Peyer's patch (tissue), 4 donors: ENCODE data around the gene RNF145. TPM values are rescaled to one million over a fixed set of nuclear protein-coding genes. Genes with fewer than 3 reads are reported as not detected.

Experiments used
- DNase-seq, 3 donors: peaks; one replicate each; pipeline ENCODE4 v3.0.0-alpha.2; 2017 to 2019
- H3K27ac ChIP-seq, 4 donors: fragments of 200-600 bp; sonication (generic); one replicate each; pipeline ENCODE4 v1.5.1; 2016 to 2019
- H3K27me3 ChIP-seq, 2 donors: fragments of 200-600 bp; sonication (generic); one replicate each; pipeline ENCODE4 v1.5.1; 2019
- H3K36me3 ChIP-seq, 3 donors: fragments of 200-600 bp; sonication (generic); one replicate each; pipeline ENCODE4 v1.5.1; 2016 to 2019
- H3K4me1 ChIP-seq, 4 donors: fragments of 200-600 bp; sonication (generic); one replicate each; pipeline ENCODE4 v1.5.1; 2016 to 2019
- H3K4me3 ChIP-seq, 4 donors: fragments of 200-600 bp; sonication (generic); 1 replicate in 3 of 4; 2 replicates in 1 of 4; pipeline ENCODE4 v1.5.1; 2016 to 2019; ENCODE audit warnings: mild to moderate bottlenecking in 1 of 4
- H3K9me3 ChIP-seq, 4 donors: fragments of 200-600 bp; sonication (generic); one replicate each; pipeline ENCODE4 v1.5.1; 2016 to 2019; ENCODE audit warnings: mild to moderate bottlenecking in 1 of 4
- POLR2A ChIP-seq, 2 donors: fragments of 450-650 bp; IDR thresholded peaks; one replicate each; pipeline ENCODE4 v1.5.1; 2017; ENCODE audit warnings: antibody characterized with exemption in 2 of 2, mild to moderate bottlenecking in 2 of 2, moderate library complexity in 2 of 2
- total RNA-seq, 4 donors: library from RNA; depleted of rRNA; stranded (reverse); fragments of >200 nt; gene quantifications; one replicate each; pipeline ENCODE4 v1.1.0, GENCODE V29; 2016
- TF ChIP-seq, protein P1 (sequence below), 6 experiments: fragments of 450-650 bp in 4 of 6; fragments of 200-600 bp in 2 of 6; sonication (generic) in 1 of 6; IDR thresholded peaks; one replicate each; pipeline ENCODE4 v1.5.1; 2017 to 2019; ENCODE audit warnings: antibody characterized with exemption in 6 of 6, mild to moderate bottlenecking in 3 of 6, moderate library complexity in 1 of 6

The RNF145 gene
- total RNA-seq, 4 donors from 2014 or later, result 12.1 to 85.8 (median 23.6) TPM

DNA sequence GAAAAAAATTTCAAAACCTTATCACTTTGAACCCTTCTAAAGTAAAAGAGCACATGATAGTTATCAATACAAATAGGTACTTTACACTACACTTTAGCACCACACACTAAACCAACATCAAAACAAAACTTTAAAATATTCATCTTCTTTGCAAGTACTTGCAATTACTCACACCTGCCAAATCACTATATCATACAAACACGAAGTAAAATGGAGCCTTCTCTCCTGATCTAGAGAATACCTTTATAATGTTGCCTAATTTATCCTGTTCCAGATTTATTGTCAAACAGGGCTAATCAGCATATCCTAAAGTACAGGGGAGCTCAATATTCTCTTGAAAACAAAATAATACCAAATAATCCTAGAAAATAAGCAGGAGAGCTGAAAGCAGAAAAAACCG is 3.0 kb downstream of the RNF145 start:
- Histone ChIP-seq H3K4me3 (peak overlapping the region in 2 of 4 donors; percentile 12 to 90), H3K4me1 (peaks cover 0 to 44% (median 2%) of the 10 kb centered on the region in 4 donors), H3K27me3 (no peaks in the 10 kb centered on the region), H3K9me3 (no peaks in the 10 kb centered on the region), H3K27ac (peak overlapping the region in 3 of 4 donors; percentile 96 to 99 (median 96)), H3K36me3 (no peaks in the 10 kb centered on the region)
- no peak for TF ChIP-seq POLR2A (IDR thresholded peaks at IDR 0.05)
- TF ChIP-seq, protein P1, sequence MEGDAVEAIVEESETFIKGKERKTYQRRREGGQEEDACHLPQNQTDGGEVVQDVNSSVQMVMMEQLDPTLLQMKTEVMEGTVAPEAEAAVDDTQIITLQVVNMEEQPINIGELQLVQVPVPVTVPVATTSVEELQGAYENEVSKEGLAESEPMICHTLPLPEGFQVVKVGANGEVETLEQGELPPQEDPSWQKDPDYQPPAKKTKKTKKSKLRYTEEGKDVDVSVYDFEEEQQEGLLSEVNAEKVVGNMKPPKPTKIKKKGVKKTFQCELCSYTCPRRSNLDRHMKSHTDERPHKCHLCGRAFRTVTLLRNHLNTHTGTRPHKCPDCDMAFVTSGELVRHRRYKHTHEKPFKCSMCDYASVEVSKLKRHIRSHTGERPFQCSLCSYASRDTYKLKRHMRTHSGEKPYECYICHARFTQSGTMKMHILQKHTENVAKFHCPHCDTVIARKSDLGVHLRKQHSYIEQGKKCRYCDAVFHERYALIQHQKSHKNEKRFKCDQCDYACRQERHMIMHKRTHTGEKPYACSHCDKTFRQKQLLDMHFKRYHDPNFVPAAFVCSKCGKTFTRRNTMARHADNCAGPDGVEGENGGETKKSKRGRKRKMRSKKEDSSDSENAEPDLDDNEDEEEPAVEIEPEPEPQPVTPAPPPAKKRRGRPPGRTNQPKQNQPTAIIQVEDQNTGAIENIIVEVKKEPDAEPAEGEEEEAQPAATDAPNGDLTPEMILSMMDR (IDR thresholded peaks at IDR 0.05), result no peak
- no peak for DNase-seq

DNA sequence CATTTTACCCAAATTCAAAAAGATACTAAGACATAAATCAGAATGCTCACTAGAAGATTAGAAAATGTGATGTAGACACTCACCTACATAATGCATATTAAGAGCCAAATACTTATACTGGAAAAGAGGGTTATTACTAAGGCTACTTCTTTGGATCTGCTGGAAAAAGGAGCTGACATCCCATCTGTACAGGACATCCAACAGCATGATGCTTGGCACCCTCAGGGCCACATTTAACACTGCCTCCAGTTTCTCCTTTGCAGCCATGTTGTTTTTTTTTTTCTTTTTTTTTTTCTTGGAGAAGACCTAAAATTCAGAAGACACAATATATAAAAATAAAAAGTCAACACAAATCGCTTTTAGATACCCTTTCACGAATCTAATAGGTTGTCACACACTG is 6.0 kb downstream of the RNF145 start:
- Histone ChIP-seq H3K4me1 (peaks cover 0 to 28% (median 9%) of the 10 kb centered on the region in 4 donors), H3K36me3 (peaks cover 0 to 3% (median 0%) of the 10 kb centered on the region in 3 donors), H3K27me3 (no peaks in the 10 kb centered on the region), H3K4me3 (no peak overlapping the region), H3K27ac (no peak overlapping the region), H3K9me3 (no peaks in the 10 kb centered on the region)
- TF ChIP-seq, protein P1 (IDR thresholded peaks at IDR 0.05), result no peak
- TF ChIP-seq POLR2A (IDR thresholded peaks at IDR 0.05), result no peak
- no peak for DNase-seq

DNA sequence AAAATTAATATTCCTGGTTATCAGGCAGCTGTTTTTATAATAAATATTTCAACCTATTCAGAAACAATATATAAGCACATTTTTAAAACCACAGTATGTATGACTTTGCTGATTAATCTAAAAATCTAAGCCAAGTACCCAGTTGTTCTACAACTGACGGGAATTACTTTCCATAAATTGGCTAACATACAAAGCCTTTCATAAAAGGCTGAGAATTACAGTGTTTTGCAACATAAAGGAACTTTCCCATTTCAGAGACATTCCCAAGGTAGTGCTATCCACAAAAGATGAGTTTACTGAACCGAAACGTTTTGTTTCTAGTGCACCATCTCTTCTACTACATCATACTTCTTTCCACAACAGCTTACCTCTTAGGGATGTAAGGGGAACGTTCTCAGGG is 7.2 kb downstream of the RNF145 start:
- peaks cover 0 to 3% (median 0%) of the 10 kb centered on the region in 3 donors for H3K36me3 ChIP-seq
- TF ChIP-seq, protein P1 (IDR thresholded peaks at IDR 0.05), result no peak
- TF ChIP-seq POLR2A (IDR thresholded peaks at IDR 0.05), result no peak
- no peak overlapping the region for H3K4me3 ChIP-seq
- peaks cover 0 to 28% (median 12%) of the 10 kb centered on the region in 4 donors for H3K4me1 ChIP-seq
- H3K27ac ChIP-seq, result no peak overlapping the region
- H3K9me3 ChIP-seq, result no peaks in the 10 kb centered on the region
- no peaks in the 10 kb centered on the region for H3K27me3 ChIP-seq
- no peak for DNase-seq

DNA sequence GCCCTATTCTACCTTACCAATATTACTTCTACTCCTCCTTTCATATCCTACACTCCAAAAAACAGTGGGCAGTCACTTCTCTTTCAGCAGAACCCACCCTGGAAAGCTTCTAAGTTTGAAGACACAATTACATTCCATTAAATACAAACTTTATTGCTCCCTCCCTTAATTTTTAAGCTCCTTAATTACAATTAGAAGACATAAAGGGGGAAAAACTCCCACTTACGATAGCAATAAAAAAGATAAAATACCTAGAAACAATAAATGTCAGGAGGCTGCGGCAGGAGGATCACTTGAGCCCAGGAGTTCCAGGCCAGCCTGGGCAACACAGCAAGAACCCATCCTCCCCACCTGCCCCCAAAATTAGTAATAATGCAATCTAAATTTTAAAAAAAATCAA is 9.6 kb downstream of the RNF145 start:
- no peak for DNase-seq
- no peak for TF ChIP-seq POLR2A (IDR thresholded peaks at IDR 0.05)
- TF ChIP-seq, protein P1 (IDR thresholded peaks at IDR 0.05), result no peak
- Histone ChIP-seq H3K4me1 (peaks cover 0 to 18% (median 8%) of the 10 kb centered on the region in 4 donors), H3K4me3 (no peak overlapping the region), H3K36me3 (peaks cover 0 to 3% (median 0%) of the 10 kb centered on the region in 3 donors), H3K27ac (peak overlapping the region in 1 of 4 donors; percentile 64), H3K27me3 (no peaks in the 10 kb centered on the region), H3K9me3 (no peaks in the 10 kb centered on the region)

DNA sequence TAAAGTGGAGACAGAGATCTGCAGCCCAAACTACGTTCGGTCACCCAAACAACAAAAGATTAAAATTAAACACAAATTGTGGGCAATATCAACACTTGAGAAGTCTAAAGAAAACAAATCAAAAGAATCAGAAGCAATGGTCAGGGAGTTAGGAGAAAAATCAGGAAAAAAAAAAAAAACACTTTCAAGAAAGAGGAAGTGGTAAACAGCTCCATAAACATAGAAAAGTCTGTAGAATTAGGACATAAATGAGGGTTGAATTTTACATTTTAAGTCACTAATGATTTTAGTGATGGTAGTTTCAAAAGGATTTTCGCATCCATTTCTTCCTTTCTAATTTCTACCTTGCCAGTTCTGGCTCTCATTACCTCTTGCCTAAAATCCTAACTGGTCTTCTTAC is 10.1 kb downstream of the RNF145 start:
- Histone ChIP-seq H3K27ac (peak overlapping the region in 1 of 4 donors; percentile 64), H3K27me3 (no peaks in the 10 kb centered on the region), H3K4me3 (no peak overlapping the region), H3K36me3 (peaks cover 0 to 5% (median 0%) of the 10 kb centered on the region in 3 donors), H3K4me1 (peaks cover 0 to 18% (median 6%) of the 10 kb centered on the region in 4 donors), H3K9me3 (no peaks in the 10 kb centered on the region)
- no peak for DNase-seq
- TF ChIP-seq, protein P1 (IDR thresholded peaks at IDR 0.05), result no peak
- no peak for TF ChIP-seq POLR2A (IDR thresholded peaks at IDR 0.05)
